ENCODE data around the gene EGFL6.

Gene EGFL6

GRCh38 chrX:13650318-13650717 lies 80.9 kb downstream of the EGFL6 start:
- no peak for DNase-seq (ENCODE audit: low read depth)
- H3K4me3 ChIP-seq (ENCODE audit: low read depth, low read length) = no peak overlapping the region
- no peak for TF ChIP-seq CTCF (IDR thresholded peaks at IDR 0.05; ENCODE audit: control insufficient read depth, extremely low read depth, insufficient read depth)

GRCh38 chrX:13651150-13651549 lies 81.7 kb downstream of the EGFL6 start:
- H3K4me3 ChIP-seq (ENCODE audit: low read depth, low read length) = no peak overlapping the region
- no peak for TF ChIP-seq CTCF (IDR thresholded peaks at IDR 0.05; ENCODE audit: control insufficient read depth, extremely low read depth, insufficient read depth)
- no peak for DNase-seq (ENCODE audit: low read depth)

DNA sequence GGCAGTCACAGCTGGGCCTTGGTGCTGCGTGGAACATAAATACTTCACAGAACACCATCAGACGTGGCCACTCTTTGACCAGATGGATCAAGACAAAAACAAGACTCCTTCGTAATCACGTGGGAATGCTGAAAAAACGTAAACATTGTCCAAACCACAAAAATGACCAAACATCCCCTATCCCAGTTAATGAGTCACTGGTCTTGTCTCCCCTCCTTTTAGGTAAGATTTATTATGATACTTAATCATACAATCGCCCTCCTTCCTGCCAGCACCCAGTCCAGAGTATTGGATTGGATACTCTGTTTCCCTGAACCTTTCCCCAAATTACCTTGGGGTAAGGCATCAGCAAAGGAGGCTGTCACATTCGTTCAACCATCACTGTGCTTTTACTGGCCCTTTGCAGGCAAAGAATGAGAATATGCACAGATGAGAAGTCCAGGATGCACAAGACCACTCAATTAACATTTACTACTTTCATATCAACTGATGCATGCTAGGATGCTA lies 82.9 kb downstream of the EGFL6 start:
- H3K4me3 ChIP-seq (ENCODE audit: low read depth, low read length) = peak overlapping the region; percentile 67
- no peak for DNase-seq (ENCODE audit: low read depth)
- no peak for TF ChIP-seq CTCF (IDR thresholded peaks at IDR 0.05; ENCODE audit: control insufficient read depth, extremely low read depth, insufficient read depth)

- TF ChIP-seq CTCF (IDR thresholded peaks at IDR 0.05; ENCODE audit: control insufficient read depth, extremely low read depth, insufficient read depth) = no peak
- peak; percentile 83 for DNase-seq (ENCODE audit: low read depth)
- H3K4me3 ChIP-seq (ENCODE audit: low read depth, low read length) = peak within 1 kb of the TSS; percentile 67
Measured at GRCh38 chrX:13652850-13653693, 83.7 kb downstream of the EGFL6 start, which contains the start of gene TCEANC. TCEANC (plus strand) TSS chrX:13653141; CDS start chrX:13662509, 9,368 bp downstream.

DNA sequence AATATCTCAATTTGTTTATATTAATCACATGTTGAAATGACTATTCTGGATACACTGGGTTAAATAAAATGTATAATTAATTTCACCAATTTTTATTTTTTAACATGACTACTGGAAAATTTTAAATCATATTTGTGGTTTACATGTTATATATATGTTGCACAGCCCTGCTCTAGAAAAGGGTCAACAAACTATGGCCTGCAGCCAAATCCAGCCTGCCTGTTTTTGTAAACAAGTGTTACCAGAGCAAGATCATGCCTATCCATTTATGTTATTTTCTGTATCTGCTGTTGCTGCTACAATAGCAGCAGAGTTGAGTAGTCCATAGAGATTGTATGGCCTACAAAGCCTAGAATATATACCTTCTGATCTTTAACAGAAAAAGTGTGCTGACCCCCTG lies 84.7 kb downstream of the EGFL6 start:
- no peak for DNase-seq (ENCODE audit: low read depth)
- TF ChIP-seq CTCF (IDR thresholded peaks at IDR 0.05; ENCODE audit: control insufficient read depth, extremely low read depth, insufficient read depth) = no peak
- H3K4me3 ChIP-seq (ENCODE audit: low read depth, low read length) = peak overlapping the region; percentile 67

GRCh38 chrX:13655674-13656073 lies 86.3 kb downstream of the EGFL6 start:
- TF ChIP-seq CTCF (IDR thresholded peaks at IDR 0.05; ENCODE audit: control insufficient read depth, extremely low read depth, insufficient read depth) = no peak
- no peak for DNase-seq (ENCODE audit: low read depth)
- no peak overlapping the region for H3K4me3 ChIP-seq (ENCODE audit: low read depth, low read length)
